ENCODE data around the gene ROBO1.

The ROBO1 gene

DNA sequence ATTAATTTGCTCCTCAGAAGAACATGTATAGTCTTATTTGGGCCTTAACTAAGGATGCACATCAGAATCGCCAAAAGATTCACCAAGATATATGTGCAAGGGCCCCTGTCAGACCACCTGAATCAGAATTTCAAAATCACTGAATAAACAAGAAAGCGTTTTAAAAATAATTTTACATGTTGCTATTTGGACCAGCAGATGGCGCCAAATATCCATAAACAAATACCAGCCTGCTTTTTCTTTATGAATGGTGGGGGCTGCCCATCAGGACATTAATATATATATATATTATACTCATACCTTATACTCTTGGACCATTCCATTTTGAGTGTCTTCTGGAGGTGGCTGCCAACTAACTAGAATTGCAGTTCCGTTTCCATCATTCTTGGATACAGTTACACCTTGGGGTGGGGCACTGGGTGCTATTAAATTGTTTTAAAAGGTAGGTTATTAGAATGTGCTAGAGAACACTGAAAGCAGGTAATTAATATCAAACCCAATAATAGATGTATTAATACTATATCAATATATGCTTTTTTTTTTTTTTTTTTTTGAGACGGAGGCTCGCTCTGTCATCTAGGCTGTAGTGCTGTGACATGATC is 1108.3 kb downstream of the ROBO1 start:
- H3K27me3 ChIP-seq (ENCODE audit: low read depth), result no peaks in the 10 kb centered on the region
- in situ Hi-C loops (cut with MboI; ENCODE audit: low sequenced_read_pairs), result loop anchor here (25.0 kb wide), 2 partner anchors 353 to 828 kb away; no protein-coding TSS in a partner anchor
- no peak overlapping the region for H3K4me3 ChIP-seq
- H3K36me3 ChIP-seq (replicated peaks), result 0 out of 2 replicates have a peak, but pooled peaks cover 2% of the 10 kb centered on the region
- H3K9me3 ChIP-seq, result no peaks in the 10 kb centered on the region
- peak; percentile 40 to 59 for DNase-seq (ENCODE audit: low spot score in 2 of 2)
- peaks cover 2% of the 10 kb centered on the region; the same call in 1 of the 2 replicates for H3K4me1 ChIP-seq

DNA sequence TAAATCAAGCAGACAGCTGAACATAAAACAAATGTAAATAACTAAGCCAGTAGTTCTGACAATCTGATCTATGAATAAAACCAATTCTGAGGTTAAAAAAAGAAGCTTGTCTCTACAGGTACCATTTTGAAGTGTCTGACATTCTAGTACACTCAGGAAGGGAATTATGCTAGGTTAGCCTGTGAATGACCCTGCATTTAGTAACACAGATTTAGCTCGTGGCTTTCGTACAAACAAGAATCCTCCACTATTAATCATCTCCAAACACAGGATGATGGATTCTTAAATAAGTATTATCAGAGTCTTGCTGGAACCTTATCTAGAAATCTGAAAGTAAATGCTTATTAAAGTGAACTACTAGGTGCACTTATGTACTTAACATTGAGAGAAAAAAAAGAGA is 1120.1 kb downstream of the ROBO1 start:
- Histone ChIP-seq H3K9me3 (no peaks in the 10 kb centered on the region), H3K4me3 (no peak overlapping the region), H3K36me3 (replicated peaks) (no peaks in the 10 kb centered on the region), H3K27me3 (ENCODE audit: low read depth) (no peaks in the 10 kb centered on the region), H3K4me1 (peaks cover 14% of the 10 kb centered on the region)
- DNase-seq (ENCODE audit: low spot score in 2 of 2), result no peak
- in situ Hi-C loops (cut with MboI; ENCODE audit: low sequenced_read_pairs), result no loop called here

DNA sequence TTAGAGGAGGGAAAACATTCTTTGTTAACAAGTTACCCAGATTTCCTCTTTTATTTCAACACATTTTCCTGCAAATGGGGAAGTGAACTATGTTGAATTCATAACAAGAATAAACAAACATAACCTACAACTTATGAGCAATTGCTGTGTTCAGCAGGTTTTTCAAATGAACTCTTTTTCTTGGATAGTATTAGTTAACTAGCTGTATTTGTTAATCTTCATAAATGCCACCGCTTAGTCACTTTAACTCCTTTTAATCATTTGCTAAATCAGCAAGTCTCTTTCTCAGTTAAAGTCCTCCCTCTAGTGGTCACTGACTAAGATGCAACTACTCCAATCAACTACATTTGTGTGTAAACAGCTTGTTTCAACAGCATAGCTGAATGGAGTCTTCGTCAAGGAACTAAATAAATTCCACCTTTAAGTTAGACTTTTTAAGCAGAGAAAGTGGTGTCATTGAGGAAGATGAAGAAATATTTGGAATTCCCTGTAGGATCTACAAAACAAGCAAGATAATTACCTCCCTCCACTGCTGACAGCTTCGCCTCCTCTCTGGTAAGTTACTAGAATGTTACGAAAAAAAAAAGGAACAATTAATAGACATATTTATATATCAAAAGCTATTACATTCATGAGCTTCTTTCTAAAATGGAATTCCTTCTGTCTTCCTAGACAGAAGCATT is 1122.0 kb downstream of the ROBO1 start:
- H3K9me3 ChIP-seq, result no peaks in the 10 kb centered on the region
- H3K36me3 ChIP-seq (replicated peaks), result no peaks in the 10 kb centered on the region
- H3K4me3 ChIP-seq, result no peak overlapping the region
- H3K4me1 ChIP-seq, result peaks cover 14% of the 10 kb centered on the region
- in situ Hi-C loops (cut with MboI; ENCODE audit: low sequenced_read_pairs), result no loop called here
- DNase-seq (ENCODE audit: low spot score in 2 of 2), result peak; percentile 41 to 76
- no peaks in the 10 kb centered on the region for H3K27me3 ChIP-seq (ENCODE audit: low read depth)

DNA sequence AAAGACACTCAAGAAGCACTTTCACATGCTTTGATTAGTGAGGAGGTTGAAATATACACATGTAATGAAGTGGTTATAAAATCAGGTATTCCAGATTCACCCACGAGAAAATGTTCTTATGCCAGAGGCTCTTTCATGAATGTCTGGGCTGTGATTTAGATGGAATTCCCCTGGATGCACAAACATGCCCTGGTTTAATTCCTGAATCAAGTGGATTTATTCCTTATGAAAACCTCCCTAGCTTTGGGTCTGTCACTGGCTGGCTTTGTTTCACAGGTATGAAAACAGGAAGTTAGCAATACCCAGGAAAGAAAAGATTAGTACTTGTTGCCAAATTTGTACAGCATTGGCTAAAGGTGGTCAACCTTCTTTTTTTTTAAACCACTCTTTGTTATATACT is 1123.0 kb downstream of the ROBO1 start:
- no peaks in the 10 kb centered on the region for H3K27me3 ChIP-seq (ENCODE audit: low read depth)
- no peaks in the 10 kb centered on the region for H3K36me3 ChIP-seq (replicated peaks)
- in situ Hi-C loops (cut with MboI; ENCODE audit: low sequenced_read_pairs), result no loop called here
- DNase-seq (ENCODE audit: low spot score in 2 of 2), result no peak
- H3K9me3 ChIP-seq, result no peaks in the 10 kb centered on the region
- H3K4me3 ChIP-seq, result no peak overlapping the region
- peaks cover 14% of the 10 kb centered on the region for H3K4me1 ChIP-seq

DNA sequence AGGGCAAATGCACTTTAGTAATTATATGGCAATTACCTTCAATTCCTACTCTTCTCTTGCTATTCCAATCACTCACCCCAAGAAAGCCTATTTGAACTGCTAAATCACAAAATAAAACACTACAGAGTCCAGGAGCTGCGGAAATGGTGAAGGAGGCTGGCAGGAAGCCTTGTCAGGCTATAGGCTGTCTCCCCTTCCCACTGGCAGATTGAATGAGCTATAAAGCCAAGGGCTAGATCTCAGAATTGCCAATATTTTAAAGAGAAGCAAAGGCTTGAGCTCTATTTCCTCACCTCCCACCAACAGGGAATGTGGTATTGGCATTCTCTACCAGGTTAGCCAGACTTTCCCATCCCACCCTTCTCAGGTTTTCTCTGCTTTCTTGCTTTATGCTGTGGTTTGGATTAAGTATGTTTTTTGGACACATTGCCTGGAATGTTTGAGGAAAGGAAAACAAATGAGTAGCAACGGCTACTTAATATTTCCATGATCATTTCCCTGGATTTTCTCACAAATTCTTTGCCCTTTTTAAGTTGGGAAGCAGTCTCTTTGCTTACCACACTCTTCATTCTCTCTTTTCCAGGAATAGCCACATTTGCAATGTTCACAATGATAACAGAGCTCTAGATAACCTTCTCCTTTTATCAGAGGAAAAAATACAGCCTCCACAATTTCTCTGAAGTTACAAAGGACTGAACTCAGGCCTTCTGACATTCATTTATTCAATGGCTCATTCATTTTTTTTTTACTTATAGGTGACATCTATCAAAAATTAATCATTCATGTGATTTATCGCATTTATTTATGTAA is 1125.4 kb downstream of the ROBO1 start:
- Histone ChIP-seq H3K27me3 (ENCODE audit: low read depth) (no peaks in the 10 kb centered on the region), H3K36me3 (replicated peaks) (no peaks in the 10 kb centered on the region)

DNA sequence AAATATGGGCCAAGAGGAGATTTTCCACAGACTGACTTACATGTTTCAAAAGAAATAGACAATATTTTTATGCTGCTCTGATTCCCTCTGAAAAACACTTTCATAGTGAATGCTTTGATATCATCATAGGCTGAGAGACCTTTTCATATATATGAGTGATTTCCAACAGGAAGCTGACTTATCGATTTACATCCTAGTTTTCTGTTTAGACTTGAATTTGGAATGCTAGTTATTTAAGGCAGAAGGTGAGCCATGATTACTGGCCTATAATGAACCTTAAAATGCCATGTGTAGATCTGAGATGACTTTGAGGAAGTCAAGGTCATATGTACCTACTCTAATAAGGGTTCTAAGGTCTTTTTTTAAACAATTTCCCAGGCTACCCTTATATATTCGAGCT is 1126.1 kb downstream of the ROBO1 start:
- no peaks in the 10 kb centered on the region for H3K9me3 ChIP-seq
- no peaks in the 10 kb centered on the region; the same call in 1 of the 2 replicates for H3K4me1 ChIP-seq
- no peaks in the 10 kb centered on the region for H3K36me3 ChIP-seq (replicated peaks)
- in situ Hi-C loops (cut with MboI; ENCODE audit: low sequenced_read_pairs), result no loop called here
- no peak for DNase-seq (ENCODE audit: low spot score in 2 of 2)
- H3K4me3 ChIP-seq, result no peak overlapping the region
- no peaks in the 10 kb centered on the region for H3K27me3 ChIP-seq (ENCODE audit: low read depth)

More for the DNA sequence above, 1125.4 kb downstream of the ROBO1 start:
- no peak for DNase-seq (ENCODE audit: low spot score in 2 of 2)
- in situ Hi-C loops (cut with MboI; ENCODE audit: low sequenced_read_pairs), result no loop called here
- Histone ChIP-seq H3K9me3 (no peaks in the 10 kb centered on the region), H3K4me1 (peaks cover 3% of the 10 kb centered on the region; the same call in 1 of the 2 replicates), H3K4me3 (no peak overlapping the region)

DNA sequence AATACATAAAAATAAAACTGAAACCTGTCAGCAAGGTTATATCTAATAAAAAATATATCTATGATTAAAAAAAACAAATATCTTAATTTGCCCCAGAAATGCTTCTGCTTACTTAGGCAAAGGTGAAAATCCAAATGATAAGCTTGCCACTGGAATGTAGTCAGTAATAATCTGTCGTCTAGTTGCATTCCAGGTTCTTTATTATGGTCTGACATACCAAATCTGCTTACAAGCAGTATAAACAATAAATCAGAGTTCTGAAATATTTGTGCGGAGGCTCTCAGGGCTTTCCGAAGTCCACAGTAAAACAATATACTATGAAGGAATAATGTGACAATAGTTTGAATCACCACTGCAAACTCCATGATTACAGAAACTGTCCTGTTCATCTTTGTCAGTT is 1133.5 kb downstream of the ROBO1 start:
- no peak overlapping the region for H3K4me3 ChIP-seq
- H3K27me3 ChIP-seq (ENCODE audit: low read depth), result no peaks in the 10 kb centered on the region
- in situ Hi-C loops (cut with MboI; ENCODE audit: low sequenced_read_pairs), result no loop called here
- DNase-seq (ENCODE audit: low spot score in 2 of 2), result no peak
- no peaks in the 10 kb centered on the region for H3K36me3 ChIP-seq (replicated peaks)
- H3K4me1 ChIP-seq, result peaks cover 3% of the 10 kb centered on the region
- H3K9me3 ChIP-seq, result no peaks in the 10 kb centered on the region

DNA sequence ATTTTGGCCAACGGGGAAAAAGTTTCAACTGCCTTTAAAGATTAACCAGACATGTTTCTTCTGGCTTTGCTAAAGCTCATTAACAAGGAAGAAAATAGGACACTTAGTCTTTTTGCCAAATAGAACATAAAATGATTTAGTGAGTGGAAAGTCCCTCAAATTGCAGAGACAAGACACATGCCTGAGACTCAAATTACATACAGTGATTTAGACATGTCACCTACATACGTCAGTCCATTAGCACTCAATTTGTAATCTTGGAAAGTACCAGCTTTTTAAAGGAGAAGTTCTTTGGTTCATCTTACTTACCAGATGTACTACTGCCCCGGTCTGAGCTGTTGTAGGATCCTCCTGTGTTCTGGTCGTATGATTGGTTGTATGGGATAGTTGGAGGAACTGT is 1134.2 kb downstream of the ROBO1 start:
- peaks cover 3% of the 10 kb centered on the region for H3K4me1 ChIP-seq
- no peaks in the 10 kb centered on the region for H3K9me3 ChIP-seq
- H3K27me3 ChIP-seq (ENCODE audit: low read depth), result no peaks in the 10 kb centered on the region
- in situ Hi-C loops (cut with MboI; ENCODE audit: low sequenced_read_pairs), result no loop called here
- no peak for DNase-seq (ENCODE audit: low spot score in 2 of 2)
- no peaks in the 10 kb centered on the region for H3K36me3 ChIP-seq (replicated peaks)
- H3K4me3 ChIP-seq, result no peak overlapping the region

DNA sequence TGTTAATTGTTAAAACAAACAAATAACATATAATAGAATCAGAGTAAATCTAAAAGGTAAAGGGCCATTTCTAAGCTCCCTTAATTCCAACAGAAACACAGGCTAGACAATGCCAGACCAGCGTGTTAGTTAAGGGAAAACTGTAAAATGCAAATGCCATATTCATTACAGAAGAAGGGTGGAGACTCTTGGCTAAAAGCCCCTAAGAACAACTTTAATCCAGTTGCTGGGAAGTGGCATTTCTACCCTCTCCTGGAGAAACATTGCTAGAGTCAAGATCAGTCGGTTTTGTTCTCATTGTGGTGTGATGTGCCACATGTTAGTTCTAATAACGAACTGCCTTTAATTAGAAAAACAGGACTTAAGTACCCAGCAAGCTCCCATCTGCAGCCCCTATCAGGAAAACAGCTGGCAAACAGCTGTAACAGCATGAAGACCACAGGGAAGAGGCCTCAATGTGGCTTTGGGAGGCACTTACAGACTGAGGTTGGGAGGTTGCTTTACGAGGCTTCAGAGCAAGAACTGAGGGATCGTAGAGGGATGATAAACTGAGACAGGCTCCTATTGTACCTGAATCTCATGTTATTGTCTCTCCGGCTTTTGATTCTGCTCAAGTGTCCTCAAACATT is 1134.8 kb downstream of the ROBO1 start:
- H3K4me3 ChIP-seq, result no peak overlapping the region
- no peaks in the 10 kb centered on the region for H3K9me3 ChIP-seq
- peak; percentile 10 to 22 for DNase-seq (ENCODE audit: low spot score in 2 of 2)
- H3K4me1 ChIP-seq, result peaks cover 3% of the 10 kb centered on the region
- H3K27me3 ChIP-seq (ENCODE audit: low read depth), result no peaks in the 10 kb centered on the region
- H3K36me3 ChIP-seq (replicated peaks), result no peaks in the 10 kb centered on the region
- in situ Hi-C loops (cut with MboI; ENCODE audit: low sequenced_read_pairs), result no loop called here

DNA sequence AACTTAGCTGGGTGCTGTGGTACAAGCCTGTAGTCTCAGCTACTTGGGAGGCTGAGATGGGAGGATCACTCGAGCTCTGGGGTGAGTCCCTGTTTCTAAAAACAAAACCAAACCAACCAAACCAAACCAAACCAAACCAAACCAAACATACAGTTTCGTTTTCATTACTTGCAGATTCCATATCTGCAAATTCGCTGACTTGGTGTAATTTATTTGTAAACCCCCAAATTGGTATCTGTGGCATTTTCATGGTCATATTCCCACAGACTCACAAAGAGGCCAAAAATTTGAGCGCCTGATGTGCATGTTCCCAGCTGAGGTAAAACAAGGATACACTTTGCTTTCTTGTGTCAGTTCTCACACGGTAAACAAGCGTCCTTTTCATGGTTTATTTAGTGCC is 1138.3 kb downstream of the ROBO1 start:
- no peak for DNase-seq (ENCODE audit: low spot score in 2 of 2)
- Histone ChIP-seq H3K4me1 (peaks cover 3% of the 10 kb centered on the region), H3K9me3 (no peaks in the 10 kb centered on the region), H3K36me3 (replicated peaks) (no peaks in the 10 kb centered on the region), H3K4me3 (no peak overlapping the region), H3K27me3 (ENCODE audit: low read depth) (no peaks in the 10 kb centered on the region)
- in situ Hi-C loops (cut with MboI; ENCODE audit: low sequenced_read_pairs), result no loop called here

DNA sequence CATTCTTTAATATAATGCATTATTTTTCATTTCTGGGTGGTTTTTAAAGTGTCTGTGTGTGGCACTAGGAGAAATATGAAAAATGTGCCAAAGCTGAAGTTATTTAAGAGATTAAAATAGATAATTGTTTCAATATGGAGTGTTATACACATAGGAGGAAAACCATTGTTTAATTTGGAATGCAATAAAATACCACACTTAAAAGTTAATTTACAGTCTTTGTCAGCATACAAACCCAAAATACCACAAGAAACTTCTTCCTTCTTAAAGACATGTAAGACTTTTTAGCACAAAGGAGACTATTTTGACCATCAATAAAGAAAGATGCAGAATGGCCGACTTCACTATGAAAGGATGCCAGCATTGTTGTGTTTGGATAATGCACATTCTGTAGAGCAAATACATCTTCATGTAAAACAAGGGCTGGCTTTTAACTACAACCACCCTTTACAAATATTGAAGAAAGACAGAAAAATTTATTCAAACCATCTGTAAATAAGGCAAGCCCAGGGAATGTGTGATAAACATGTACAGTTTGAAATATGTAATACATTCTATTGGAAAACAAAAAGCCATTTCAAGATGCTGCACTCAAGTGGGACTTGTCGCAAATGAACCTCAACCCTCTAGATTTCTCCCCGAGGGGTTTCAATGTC is 1146.6 kb downstream of the ROBO1 start:
- H3K36me3 ChIP-seq (replicated peaks), result no peaks in the 10 kb centered on the region
- no peaks in the 10 kb centered on the region for H3K4me1 ChIP-seq
- DNase-seq (ENCODE audit: low spot score in 2 of 2), result no peak
- no peak overlapping the region for H3K4me3 ChIP-seq
- no peaks in the 10 kb centered on the region for H3K9me3 ChIP-seq
- in situ Hi-C loops (cut with MboI; ENCODE audit: low sequenced_read_pairs), result no loop called here
- H3K27me3 ChIP-seq (ENCODE audit: low read depth), result no peaks in the 10 kb centered on the region

DNA sequence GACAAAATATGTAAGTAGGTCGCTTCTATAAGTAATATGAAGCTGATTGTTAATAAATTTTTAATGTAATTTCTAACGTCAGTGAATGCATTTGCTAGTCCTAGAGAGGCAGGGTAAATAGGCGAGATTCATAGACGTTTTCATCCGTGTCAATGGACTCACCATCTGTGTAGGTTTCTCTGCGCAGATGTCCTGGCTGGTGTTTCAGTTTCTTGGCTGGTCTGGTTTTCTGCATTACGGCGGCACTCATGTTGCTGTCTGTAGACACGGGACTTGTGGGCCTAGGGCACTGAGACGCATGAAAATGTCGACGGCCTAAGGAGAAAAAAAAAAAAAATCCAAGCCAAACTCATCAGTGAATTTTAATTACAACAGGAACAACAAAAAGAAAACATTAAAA is 1153.3 kb downstream of the ROBO1 start:
- H3K4me3 ChIP-seq, result no peak overlapping the region
- DNase-seq (ENCODE audit: low spot score in 2 of 2), result no peak
- H3K4me1 ChIP-seq, result no peaks in the 10 kb centered on the region
- in situ Hi-C loops (cut with MboI; ENCODE audit: low sequenced_read_pairs), result no loop called here
- H3K27me3 ChIP-seq (ENCODE audit: low read depth), result no peaks in the 10 kb centered on the region
- H3K36me3 ChIP-seq (replicated peaks), result 0 out of 2 replicates have a peak, but pooled peaks cover 3% of the 10 kb centered on the region
- no peaks in the 10 kb centered on the region for H3K9me3 ChIP-seq

DNA sequence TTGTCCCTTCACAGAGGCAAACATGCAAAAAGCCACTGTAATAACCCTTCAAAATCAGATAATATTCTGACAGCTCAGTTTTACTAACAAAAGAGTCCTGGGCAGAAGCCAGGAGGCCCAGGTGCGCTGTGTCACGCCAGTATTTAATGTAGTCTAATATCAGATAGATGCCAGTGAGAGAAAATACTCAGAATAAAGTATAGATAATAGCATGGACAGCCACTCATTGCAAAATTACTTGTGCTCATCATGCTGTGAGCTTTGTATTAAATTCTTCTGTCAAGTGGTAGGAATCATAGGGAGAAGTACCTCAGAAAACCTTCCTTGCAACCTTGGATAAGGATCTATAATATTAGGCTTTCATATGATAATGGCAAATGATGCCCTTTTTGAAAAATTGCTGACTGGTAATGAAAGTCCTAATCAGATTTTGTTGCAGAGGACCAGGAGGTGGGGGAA is 1154.3 kb downstream of the ROBO1 start:
- H3K9me3 ChIP-seq, result no peaks in the 10 kb centered on the region
- in situ Hi-C loops (cut with MboI; ENCODE audit: low sequenced_read_pairs), result no loop called here
- H3K36me3 ChIP-seq (replicated peaks), result 0 out of 2 replicates have a peak, but pooled peaks cover 3% of the 10 kb centered on the region
- H3K27me3 ChIP-seq (ENCODE audit: low read depth), result no peaks in the 10 kb centered on the region
- H3K4me1 ChIP-seq, result no peaks in the 10 kb centered on the region
- H3K4me3 ChIP-seq, result no peak overlapping the region
- no peak for DNase-seq (ENCODE audit: low spot score in 2 of 2)

Measured in HAP-1 (cell line).